H1 (cell line): Measurements from ENCODE around the gene RBM42. TPM values are rescaled to one million over a fixed set of nuclear protein-coding genes. Genes with fewer than 3 reads are reported as not detected.

ENCODE experiments used
- ASH2L ChIP-seq: fragments of 200-600, 300-600 bp; sonication (generic); IDR thresholded peaks from one replicate; pipeline ENCODE4 v1.7.1; 2017; ENCODE audit warnings: low read length
- polyA plus RNA-seq, 7 experiments: library from polyadenylated mRNA; depleted of rRNA in 3 of 7; stranded (reverse) in 5 of 7; unstranded in 2 of 7; fragments of >200 nt in 5 of 7; fragments of 200-250 nt in 2 of 7; gene quantifications; 1 replicate in 5 of 7; 2 replicates in 1 of 7; 4 replicates in 1 of 7; pipeline versions ENCODE4 v1.2.1 to v1.2.3, GENCODE V29; 2011 to 2013; ENCODE audit warnings: missing spikeins in 2 of 7, mixed read lengths in 2 of 7
- total RNA-seq: library from RNA; stranded (reverse); fragmentation: NEBNext Ultra II Directional; extraction: Animal tissue kit (Norgen Biotek cat#: 25700); gene quantifications from 2 replicates; pipeline ENCODE4 v1.2.1, GENCODE V29; 2021

Gene RBM42
- total and polyA plus RNA-seq, 2 of the 8 experiments (the other 6 are each of a cell fraction or from before 2014, with no cell fraction given) = 59.8 to 80.8 TPM

- TF ChIP-seq ASH2L = no peak
Measured at GRCh38 chr19:35645680-35646511, 17.1 kb downstream of the RBM42 start (continued).
